HG03103 (cell line): ENCODE results near the gene SARNP.
A peak's percentile ranks its signal among the peaks of the same experiment; 100 is the strongest.
"Not testable (repeated sequence)": the region's sequence is repeated elsewhere in the genome, so short reads cannot be mapped to it uniquely, and the experiment has no call there.

ENCODE experiments used
- ATAC-seq: cut with Tn5 transposase; IDR thresholded peaks from one replicate; pipeline ENCODE4 v1.9.1; 2021; ENCODE audit warnings: low read depth; ENCODE audit not compliant: unreplicated experiment

The SARNP gene, protein sequence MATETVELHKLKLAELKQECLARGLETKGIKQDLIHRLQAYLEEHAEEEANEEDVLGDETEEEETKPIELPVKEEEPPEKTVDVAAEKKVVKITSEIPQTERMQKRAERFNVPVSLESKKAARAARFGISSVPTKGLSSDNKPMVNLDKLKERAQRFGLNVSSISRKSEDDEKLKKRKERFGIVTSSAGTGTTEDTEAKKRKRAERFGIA

DNA sequence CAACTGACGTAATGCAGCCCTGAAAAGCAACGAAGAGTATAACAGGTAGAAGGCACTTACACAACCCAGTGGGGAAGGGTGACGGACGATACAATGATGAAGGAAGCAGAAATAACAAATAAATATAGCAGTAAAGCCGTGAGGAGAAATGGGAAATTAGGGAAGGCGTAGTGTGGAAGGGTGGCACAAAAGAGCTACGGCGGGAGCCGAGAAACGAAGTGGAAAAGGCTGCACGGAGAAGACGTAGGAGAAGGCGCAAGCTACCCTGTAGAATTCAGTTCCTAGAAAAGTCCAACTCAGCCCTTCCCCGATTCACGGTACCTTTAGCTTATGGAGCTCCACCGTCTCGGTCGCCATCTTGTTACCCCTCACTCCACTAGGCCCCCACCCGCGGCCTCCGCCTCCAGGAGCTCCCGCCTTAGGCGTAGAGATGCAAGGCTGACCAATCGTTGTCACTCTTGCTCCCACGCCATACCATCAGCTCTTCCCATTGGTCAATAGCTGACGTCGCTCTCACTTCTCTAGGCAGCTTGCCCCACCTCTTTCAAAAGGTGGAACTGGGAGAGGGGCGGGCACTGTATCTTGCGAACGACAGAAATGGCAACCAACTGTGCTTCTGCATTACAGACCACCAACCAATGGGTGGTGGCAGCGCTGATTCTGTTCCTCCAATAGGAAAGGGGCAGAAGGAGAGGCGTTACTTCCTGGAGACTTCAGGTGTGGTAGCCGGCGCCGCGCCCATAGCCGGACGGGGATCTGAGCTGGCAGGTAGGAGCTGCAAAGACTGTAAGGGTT, at the start of gene SARNP, which contains the start of gene ORMDL2:
SARNP (minus strand) TSS at position 380 of the 795 bp plus-strand sequence; CDS start at position 357, 23 bp downstream.
ORMDL2 (plus strand) TSS at position 697 of the 795 bp plus-strand sequence. CDS start 959 bp downstream, outside the sequence.
- ATAC-seq, result peak; percentile 96

DNA sequence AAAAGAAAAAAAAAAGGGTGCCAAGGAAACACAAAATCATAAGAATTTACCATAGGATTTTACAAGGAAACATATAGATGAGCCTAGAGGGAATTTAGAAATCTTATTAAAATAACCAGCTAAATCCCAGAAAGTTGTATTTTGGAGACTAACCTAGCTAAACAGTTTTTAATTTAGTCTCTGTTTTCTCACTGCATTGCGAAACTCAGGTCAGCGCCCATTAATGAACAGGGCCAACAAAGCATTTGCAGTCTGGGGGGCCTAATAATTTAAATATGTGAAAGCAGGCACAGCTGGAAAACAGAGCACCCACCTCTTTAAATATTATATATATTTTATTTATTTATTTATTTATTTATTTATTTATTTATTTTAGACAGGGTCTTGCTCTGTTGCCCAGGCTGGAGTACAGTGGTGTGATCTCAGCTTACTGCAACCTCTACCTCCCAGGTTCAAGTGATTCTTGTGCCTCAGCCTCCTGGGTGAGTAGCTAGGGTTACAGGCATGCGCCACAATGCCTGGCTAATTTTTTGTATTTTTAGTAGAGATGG, 49.0 kb upstream of the SARNP start:
- not testable (repeated sequence) for ATAC-seq

DNA sequence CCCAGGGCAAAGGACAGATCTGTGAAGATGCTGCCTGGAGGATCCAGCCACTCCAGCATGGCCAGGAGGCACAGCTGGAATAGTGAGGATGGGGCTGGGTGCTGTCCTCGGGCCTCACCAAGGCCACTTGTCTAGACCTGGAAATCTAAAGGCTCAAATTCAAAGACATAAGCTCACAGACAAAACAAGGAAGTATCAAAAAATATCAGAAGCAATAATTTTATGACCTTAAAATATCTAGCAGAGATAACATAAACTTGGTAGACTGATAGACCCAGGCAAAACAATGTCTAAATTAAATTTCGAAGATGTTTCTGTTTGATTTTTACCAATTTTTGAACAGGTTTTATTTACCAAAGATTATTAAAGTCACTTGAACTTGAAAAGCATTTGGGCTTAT, 47.8 kb upstream of the SARNP start:
- ATAC-seq, result no peak

DNA sequence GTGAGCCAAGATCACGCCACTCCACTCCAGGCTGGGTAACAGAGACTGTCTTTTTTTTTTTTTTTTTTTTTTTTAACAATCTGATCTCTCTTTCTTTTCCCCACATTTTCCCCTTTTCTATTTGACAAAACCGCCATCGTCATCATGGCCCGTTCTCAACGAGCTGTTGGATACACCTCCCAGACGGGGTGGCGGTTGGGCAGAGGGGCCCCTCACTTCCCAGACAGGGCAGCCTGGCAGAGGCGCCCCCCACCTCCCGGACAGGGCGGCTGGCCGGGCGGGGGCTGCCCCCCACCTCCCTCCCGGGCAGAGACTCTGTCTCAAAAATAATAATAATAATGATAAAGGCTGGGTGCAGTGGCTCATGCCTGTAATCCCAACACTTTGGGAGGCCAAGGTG, 45.4 kb upstream of the SARNP start:
- not testable (repeated sequence) for ATAC-seq

DNA sequence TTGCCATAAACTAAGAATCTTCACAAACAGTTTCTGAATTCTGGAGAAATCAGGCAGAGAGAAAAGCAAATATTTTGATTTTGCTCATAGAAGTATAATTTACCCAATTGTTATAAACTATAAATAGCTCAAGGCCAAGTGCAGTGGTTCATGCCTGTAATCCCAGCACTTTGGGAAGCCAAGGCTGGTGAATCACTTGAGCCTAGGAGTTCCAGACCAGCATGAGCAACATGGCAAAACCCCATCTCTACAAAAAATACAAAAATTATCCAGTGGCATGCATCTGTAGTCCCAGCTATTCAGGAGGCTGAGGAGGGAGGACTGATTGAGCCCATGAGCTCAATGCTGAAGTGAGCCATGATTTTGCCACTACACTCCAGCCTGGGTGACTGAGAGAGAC, 44.8 kb upstream of the SARNP start:
- ATAC-seq, result no peak

DNA sequence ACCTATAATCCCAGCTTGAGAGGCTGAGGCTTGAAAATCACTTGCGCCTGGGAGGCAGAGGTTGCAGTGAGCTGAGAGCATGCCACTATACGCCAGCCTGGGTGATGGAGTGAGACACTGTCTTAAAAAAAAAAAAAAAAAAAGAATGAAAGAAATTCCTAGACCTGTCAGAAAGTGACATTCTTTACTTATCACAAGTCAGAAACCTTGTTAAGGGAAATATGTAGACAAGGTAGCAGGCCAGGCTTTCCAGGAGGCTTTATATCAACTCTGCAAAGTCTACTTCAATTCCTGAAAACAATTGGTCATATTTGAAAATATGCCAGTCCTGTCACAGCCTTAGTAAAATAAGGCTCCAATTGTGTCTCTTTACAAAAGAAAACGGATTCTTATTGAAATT, 44.3 kb upstream of the SARNP start:
- ATAC-seq, result no peak

DNA sequence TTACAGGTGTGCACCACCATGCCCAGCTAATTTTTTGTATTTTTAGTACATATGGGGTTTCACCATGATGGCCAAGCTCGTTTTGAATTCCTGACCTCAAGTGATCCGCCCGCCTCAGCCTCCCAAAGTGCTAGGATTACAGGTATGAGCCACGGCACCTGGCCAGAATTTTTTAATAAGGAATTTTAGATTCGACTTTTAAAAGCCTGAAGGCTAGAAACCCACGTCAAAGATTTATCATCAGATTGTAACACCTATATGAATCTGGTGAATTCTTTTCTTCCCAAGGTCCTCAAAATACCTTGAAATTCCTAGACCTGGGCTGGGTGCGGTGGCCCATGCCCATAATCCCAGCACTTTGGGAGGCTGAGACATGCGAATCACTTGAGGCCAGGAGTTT, 43.9 kb upstream of the SARNP start:
- ATAC-seq, result no peak

DNA sequence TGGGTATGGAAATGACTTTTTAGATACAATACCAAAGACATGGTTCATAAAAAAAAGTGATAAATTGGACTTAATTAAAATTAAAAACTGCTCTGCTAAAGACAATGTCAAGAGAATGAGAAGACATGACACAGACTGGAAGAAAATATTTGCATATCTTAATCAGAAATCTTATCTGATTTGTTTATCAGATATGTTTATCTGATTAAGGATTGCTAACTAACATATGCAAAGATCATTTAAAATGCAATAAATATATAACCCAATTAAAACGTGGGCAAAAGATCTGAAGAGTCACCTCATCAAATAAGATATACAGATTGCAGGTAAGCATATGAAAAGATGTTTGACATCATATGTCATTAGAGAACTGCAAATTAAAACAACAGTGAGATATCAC, 35.2 kb upstream of the SARNP start:
- no peak for ATAC-seq

DNA sequence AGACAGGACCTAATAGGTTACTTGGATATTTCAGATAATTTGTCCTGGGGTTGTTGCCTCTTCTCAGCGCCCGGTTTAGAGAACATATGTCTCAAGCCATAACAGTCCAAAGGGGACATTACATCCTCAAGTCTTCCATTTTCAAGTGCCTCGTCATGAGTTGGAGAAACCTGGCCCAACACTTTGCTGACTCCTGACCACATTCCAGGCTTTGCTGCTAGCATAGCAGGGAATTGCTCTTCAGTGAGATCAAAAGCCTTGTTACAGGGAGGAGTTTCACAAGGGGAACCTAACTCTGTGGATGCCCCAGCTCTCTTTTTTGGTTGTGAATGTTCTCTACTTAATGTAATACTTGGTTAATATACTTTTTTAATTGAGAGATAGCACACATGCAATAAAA, 33.4 kb upstream of the SARNP start:
- no peak for ATAC-seq

DNA sequence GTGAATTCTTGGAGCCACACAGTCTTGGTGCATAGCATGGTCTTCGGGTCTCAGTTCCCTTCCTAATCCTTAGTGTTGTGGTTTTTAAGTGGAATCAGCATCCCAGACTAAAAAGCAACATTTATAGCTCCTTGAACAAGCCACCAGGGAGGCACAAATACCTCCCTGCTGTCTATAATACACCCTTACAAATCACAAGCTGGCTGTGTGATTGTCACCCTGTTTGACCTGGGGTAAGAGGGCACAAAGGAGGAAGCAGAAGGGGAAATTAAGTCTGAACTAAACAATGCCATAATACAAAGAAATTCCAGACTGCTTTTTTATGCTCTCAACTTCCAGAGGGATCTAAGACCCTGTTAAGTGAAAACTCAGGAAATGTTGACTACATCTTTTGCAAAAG, 32.9 kb upstream of the SARNP start:
- ATAC-seq, result no peak

DNA sequence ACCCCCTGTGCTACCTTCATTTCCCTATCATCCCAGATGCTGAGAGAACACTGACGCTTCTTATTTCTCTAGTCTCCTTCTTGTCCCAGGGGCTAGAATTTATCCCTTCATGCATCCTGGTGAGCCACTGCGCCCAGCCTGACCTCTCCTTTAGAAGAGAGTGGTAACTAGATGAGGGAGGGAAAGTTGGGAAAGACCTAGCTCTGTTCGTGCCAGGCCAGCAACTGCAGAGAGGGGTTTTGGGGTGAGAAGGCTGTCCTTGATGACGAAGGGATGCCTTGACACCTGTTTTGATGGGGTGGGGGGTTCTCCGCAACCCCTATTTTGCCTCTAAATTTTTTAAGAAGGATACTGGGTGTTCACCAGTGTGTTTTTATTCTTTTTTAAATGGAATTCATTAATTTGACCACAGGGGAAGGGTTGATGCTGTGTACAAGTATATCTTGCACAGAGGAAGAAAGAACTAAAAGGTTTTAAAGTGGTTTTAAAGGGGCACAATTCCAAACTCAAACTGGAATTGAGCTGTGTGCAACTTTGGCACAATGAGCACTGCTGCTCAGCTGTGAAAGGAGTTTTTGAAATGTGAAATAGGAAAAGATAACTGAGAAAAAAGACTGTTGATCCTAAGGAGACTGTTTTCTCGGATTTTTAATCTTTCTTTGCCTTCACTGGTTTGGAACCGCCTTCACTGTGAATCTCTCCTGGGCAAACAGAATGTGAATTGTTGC, 32.3 kb upstream of the SARNP start:
- ATAC-seq, result no peak

DNA sequence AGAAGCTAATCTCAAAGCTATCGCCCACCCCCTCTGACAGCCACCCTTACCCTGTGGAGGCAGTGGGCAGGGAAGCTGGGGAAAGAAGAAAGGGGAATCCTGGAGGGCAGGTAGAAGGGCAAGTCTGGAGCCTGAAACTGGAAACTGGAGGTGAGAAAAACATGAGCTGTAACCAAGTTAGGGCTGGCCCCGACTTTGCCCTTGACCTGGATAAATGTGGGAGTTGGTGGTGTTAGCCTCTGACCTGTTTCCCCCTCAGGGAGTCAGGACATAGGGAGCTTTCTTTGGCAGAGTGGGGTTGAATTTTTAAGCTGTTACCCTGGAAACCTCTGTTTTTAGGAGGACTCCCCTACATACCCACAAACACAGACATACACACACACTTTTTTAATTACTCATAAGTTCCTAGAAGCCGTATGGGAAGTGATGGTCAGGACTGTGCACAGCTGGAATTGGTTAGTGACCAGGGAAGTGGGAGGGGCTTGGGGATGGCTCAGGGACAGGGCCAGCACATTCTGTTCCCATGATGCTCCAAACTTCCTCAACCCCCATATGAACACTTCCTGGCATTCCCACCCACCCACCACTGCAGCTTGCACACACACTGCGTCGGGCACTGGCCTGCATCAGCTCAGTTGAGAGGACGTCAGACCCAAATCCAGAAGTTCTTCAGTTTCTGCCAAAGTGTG, 30.2 kb upstream of the SARNP start:
- no peak for ATAC-seq

DNA sequence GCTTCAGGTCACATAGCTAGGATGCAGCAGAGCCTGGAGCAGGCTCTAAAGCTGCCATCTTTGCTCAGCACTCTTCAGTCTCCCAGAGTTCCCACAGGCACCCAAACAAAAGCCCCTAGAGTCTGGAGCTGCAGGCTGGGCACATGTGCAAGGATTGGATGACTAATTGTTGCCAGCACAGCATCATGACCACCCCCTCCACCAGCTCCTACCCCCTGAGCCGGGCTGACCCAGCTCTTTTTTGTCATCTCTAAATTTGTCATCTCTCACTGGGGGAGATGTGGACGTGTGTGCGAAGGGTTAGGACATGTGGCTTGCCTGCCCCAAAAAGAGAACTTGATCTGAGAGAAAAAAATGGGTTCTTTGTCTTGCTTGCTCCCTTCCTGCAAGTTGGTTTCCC, 29.5 kb upstream of the SARNP start:
- ATAC-seq, result no peak

DNA sequence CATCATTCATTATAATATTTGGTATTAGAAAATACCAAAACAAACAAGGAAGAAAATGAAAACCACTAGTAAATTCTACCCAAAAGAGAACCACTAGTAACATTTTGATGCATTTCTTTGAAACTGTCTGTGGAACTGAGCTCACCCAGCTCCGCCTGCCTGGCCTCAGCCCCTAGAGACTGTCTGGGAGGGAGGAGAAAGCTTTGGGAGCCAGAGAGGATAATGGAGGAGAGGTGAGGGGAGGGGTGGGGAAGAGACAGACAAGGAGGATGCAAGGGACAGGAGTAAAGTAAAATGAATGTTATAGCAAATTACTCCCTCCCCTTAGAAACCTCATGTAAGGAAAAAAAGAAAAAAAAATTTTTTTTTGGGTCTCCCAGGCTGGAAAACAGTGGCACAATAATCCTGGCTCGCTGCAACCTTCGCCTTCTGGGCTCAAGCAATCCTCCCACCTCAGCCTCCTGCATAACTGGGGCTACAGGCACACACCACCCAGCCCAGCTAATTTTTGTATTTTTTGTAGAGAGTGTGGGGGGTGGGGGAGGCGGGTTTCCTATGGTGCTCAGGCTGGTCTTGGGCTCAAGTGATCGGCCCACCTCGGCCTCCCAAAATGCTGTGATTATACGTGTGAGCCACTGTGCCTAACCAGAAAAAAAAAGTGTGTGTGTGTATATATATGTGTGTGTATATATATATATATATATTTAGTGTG, 28.4 kb upstream of the SARNP start:
- no peak for ATAC-seq

DNA sequence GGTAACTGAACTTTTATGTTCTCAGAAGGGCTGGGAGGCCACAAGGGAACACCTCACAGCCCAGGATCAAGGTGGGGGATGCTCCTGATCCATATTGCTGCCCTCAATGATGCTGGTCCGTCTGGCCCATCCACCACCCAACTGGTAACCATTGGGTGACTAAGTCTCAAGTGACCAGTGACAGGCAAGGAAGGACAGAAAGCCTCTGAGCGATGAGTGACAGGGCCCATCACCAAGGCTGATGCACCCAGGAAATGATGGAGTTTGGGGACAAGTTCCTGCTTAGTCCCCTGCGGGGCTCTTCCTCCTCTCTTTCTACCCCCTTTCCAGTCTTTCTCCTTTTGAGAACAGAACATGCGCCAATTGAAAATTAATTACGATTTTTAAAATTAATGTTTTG, 27.8 kb upstream of the SARNP start:
- ATAC-seq, result no peak

DNA sequence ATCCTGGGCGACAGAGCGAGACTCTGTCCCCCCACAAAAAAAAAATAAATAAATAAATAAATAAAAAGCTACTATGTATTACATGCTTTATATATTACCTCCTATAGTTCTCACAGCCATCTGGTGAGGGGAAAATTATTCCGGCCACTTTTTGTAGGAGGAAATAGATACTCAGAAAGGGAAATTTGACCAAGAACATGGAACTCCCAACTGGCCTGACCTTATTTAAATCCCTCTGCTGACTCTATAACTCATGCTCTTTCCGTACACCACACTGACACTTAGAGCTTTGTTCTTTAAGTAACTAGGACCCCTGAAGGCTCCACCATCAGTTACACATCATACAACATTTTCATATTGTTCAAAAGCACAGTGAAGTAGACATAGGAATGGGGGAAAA, 27.4 kb upstream of the SARNP start:
- no peak for ATAC-seq

DNA sequence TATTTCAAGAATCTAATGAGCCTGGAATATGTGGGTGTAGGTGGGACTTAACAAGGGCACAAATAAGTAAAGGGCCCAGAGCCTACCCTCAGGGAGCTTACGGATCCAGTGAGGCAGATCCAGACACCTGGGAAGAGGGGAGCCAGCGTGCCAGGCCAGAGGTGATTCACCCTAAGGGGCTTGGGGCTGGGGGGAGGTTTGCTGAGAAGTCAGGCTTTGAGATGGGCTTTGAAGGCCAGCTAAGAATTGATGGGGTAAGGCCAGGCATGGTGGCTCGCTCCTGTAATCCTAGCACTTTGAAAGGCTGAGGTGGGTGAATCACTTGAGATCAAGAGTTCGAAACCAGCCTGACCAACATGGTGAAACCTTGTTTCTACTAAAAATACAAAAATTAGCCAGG, 25.9 kb upstream of the SARNP start:
- ATAC-seq, result no peak

DNA sequence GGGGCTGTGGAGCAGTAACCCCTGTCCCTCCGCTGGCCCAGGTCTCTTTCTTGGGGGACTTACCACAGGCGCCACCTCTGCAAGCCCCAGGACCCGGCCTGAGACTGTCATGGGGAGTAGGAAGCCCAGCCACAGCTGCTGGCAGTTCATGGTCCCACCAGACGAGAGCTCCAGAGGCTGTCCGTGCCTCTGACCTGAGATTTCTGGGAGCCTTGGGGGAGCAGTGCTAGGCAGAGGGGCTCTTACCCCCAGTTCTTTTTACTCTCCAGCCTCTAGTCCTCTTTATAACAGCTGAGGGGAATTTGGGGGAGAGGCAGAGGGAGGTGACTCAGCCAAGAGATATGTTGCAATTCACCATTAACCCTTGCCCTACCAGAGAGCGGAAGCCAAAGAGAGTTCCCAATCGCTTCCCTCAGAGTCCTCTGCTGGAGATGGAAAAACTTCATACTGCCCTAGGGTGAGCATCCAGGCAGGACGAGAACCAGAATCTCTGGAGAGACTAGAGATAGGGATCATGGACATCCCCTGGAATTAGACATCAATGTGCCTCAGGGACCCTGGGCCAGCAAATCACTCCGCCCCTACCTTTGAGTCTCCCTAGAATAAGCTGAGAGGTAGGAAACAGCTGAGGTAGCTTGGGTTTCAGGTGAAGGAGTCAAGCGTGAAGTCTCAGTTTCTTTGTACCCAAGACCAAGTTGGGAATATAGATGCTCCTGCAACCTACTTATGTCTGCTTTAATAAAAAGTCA, 25.3 kb upstream of the SARNP start, which contains the start of gene MMP19:
MMP19 (minus strand) TSS at position 256 of the 749 bp plus-strand sequence; CDS start at position 150, 106 bp downstream.
- no peak for ATAC-seq
